K562 (cell line): Measurements from ENCODE around the gene SNTG2.

ENCODE experiments used
- CTCF ChIP-seq, 3 experiments: IDR thresholded peaks in 2 of 3; conservative IDR thresholded peaks in 1 of 3; 2 replicates each; pipeline ENCODE4 v1.5.1; 2011 to 2012; ENCODE audit warnings: low read length in 3 of 3, mild to moderate bottlenecking in 3 of 3, control low read depth in 2 of 3, improper control_type of control experiment in 1 of 3, inconsistent platforms in 1 of 3, low read depth in 1 of 3, mixed read lengths in 1 of 3, moderate library complexity in 1 of 3; ENCODE audit not compliant: insufficient read depth in 2 of 3
- GTF2F1 ChIP-seq: IDR thresholded peaks from 2 replicates; pipeline ENCODE4 v1.6.1; 2011; ENCODE audit warnings: low read depth, low read length, improper control_type of control experiment
- HDAC2 ChIP-seq: fragments of 450-650 bp; IDR thresholded peaks from 2 replicates; pipeline ENCODE4 v1.6.1; 2016; ENCODE audit warnings: mild to moderate bottlenecking
- NFRKB ChIP-seq: fragments of 450-650 bp; IDR thresholded peaks from 2 replicates; pipeline ENCODE4 v1.6.1; 2016; ENCODE audit warnings: low read depth
- REST ChIP-seq, 2 experiments: fragments of 450-650 bp; formaldehyde crosslinking in 1 of 2; IDR thresholded peaks; 2 replicates each; pipeline versions ENCODE4 v1.4.0 to v1.6.1; 2014 to 2020; ENCODE audit warnings: mild to moderate bottlenecking in 2 of 2, borderline replicate concordance in 1 of 2, low read depth in 1 of 2
- TAF1 ChIP-seq: IDR thresholded peaks from 2 replicates; pipeline ENCODE4 v1.6.1; 2011; ENCODE audit warnings: mild to moderate bottlenecking, low read length, moderate library complexity; ENCODE audit not compliant: insufficient read depth, control insufficient read depth, severe bottlenecking; ENCODE audit errors: extremely low read depth
- TFAP4 ChIP-seq: sonication (generic); formaldehyde crosslinking; IDR thresholded peaks from 2 replicates; pipeline ENCODE4 v1.8.0; 2022; ENCODE audit warnings: missing genetic modification reagents, mild to moderate bottlenecking, moderate library complexity, borderline replicate concordance
- ZFPM2 ChIP-seq: fragments of 250-450 bp; sonication (Bioruptor Pico); IDR thresholded peaks from 2 replicates; pipeline ENCODE4 v1.5.1; 2022; ENCODE audit warnings: mild to moderate bottlenecking
- ZNF263 ChIP-seq: sonication (generic); formaldehyde crosslinking; IDR thresholded peaks from 2 replicates; pipeline ENCODE4 v1.8.0; 2022; ENCODE audit warnings: mild to moderate bottlenecking, missing genetic modification reagents, borderline replicate concordance

GRCh38 chr2:1162246-1162645 lies 211.6 kb downstream of the SNTG2 start:
- TF ChIP-seq ZNF263 (CRISPR knock-in tag) (no peak), REST (IDR thresholded peaks at IDR 0.05; ENCODE audit: borderline replicate concordance) (no peak), REST (CRISPR knock-in tag; IDR thresholded peaks at IDR 0.05; ENCODE audit: low read depth) (no peak), CTCF (IDR thresholded peaks at IDR 0.05 in 2 of 3, conservative IDR thresholded peaks at IDR 0.05 in 1 of 3; ENCODE audit: insufficient read depth in 2 of 3, low read depth in 1 of 3, low read length in 3 of 3) (no peak), TFAP4 (no peak), TAF1 (no peak), HDAC2 (no peak), NFRKB (no peak), GTF2F1 (no peak), ZFPM2 (CRISPR knock-in tag) (no peak)
